Ramos (cell line): ENCODE data around the gene SPRTN.

Experiments
- in situ Hi-C: fragments of 300-500 bp; cut with MboI; formaldehyde crosslinking; loops from one replicate; pipeline ENCODE4 v1.14.3; 2022; ENCODE audit warnings: low sequenced_read_pairs; ENCODE audit not compliant: unreplicated experiment

SPRTN gene

GRCh38 chr1:231401478-231401877, 63.4 kb downstream of the SPRTN start:
- in situ Hi-C loops = no loop called here

- in situ Hi-C loops = no loop called here
These were observed 66.2 kb downstream of the SPRTN start for GRCh38 chr1:231404318-231404717.
